GM21381 (cell line): ENCODE data around the gene KHDRBS1.
A peak's percentile ranks its signal among the peaks of the same experiment; 100 is the strongest.
"Not testable (repeated sequence)": the region's sequence is repeated elsewhere in the genome, so short reads cannot be mapped to it uniquely, and the experiment has no call there.

Experiments used
- ATAC-seq: cut with Tn5 transposase; IDR thresholded peaks from one replicate; pipeline ENCODE4 v1.9.1; 2021; ENCODE audit warnings: mild to moderate bottlenecking, moderate library complexity; ENCODE audit not compliant: unreplicated experiment

Gene KHDRBS1, protein sequence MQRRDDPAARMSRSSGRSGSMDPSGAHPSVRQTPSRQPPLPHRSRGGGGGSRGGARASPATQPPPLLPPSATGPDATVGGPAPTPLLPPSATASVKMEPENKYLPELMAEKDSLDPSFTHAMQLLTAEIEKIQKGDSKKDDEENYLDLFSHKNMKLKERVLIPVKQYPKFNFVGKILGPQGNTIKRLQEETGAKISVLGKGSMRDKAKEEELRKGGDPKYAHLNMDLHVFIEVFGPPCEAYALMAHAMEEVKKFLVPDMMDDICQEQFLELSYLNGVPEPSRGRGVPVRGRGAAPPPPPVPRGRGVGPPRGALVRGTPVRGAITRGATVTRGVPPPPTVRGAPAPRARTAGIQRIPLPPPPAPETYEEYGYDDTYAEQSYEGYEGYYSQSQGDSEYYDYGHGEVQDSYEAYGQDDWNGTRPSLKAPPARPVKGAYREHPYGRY

DNA sequence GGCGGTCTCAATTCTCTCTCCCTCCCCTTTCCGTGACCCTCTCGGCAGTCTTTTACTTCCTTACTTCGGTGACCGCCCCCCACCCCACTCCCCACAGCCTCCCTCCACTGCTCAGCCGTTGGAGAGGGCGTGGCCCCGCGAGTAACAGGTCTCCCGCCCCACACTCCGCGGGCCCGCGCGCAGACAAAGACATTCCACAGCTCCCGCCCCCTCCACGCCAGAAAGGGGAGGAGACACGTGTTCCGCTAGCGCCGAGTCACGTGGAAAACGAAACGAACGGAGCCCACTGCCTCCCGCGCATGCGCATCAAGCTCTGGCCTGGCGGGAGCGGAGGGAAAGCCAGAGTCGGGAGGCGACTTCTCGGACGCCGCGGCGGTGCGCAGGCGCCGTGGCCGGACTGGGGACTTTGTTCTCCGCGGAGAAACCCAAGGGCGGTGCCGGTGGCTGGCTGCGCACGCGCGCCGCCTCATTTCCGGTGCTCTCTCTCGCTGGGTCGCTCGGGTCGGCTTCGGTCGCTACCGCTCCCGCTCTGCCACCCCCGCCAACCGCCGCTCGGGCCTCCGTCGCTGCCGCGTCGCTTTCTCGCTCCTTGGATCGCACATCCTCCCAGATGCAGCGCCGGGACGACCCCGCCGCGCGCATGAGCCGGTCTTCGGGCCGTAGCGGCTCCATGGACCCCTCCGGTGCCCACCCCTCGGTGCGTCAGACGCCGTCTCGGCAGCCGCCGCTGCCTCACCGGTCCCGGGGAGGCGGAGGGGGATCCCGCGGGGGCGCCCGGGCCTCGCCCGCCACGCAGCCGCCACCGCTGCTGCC, at the start of gene KHDRBS1:
KHDRBS1 (plus strand) TSS at position 483 of the 813 bp plus-strand sequence; CDS start at position 611, 128 bp downstream.
- ATAC-seq = peak; percentile 83

- no peak for ATAC-seq
Measured at GRCh38 chr1:31970873-31971272, 42.8 kb upstream of the KHDRBS1 start.

DNA sequence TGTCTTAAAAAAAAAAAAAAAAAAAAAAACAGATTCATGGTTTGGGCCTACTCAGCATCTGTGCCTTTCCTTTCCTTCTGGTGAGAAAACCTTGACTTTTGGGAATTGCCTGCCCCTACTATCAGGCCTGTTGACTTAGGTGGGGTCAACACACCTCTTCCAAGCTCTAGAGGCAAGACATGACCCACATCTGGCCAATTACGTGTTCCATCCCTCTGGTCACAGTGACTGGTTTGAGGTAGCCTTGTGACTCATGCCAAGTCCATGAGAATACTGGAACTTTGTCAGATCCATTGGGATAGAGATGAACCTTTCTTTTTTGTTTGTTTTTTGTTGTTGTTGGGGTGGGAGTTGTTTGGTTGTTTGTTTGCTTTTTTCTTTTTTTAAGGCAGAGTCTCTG, 37.3 kb upstream of the KHDRBS1 start:
- no peak for ATAC-seq

DNA sequence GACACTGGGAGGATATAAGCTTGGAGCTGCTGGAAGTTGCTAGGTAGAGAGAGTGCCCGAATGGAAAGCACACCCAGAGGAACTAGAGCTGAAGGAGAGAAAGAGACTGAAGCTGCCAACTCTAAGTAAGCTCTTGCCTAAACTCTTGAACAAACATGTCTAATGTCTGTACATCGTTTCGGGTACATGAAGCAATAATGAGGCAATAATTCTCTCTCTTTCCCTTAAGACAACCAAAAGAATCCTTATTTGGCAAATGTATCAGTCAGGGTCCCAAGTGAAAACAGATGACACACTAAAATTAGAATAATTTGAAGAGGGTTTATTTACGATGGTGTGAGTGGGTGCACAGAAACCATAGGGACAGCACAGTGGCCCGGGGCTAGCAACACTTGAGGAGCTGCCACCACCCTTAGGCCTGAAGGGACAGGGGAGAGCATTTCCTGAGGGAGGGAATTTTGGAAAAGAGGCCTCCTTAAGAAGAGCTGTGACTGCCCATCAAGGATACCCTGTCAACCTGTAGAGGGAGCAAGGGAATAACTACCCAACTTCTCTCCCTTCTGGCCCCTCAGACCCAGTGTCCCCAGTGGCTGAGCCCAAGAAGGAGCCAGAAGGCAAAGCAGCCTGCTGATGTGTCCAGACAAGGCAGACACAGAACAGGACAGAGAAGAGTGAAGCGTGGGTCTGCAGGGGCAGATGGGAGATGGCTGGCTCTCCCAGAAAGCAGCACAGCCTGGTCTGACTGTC, 36.1 kb upstream of the KHDRBS1 start:
- no peak for ATAC-seq

- ATAC-seq = no peak
Measured at GRCh38 chr1:31978843-31979400, 34.7 kb upstream of the KHDRBS1 start.

DNA sequence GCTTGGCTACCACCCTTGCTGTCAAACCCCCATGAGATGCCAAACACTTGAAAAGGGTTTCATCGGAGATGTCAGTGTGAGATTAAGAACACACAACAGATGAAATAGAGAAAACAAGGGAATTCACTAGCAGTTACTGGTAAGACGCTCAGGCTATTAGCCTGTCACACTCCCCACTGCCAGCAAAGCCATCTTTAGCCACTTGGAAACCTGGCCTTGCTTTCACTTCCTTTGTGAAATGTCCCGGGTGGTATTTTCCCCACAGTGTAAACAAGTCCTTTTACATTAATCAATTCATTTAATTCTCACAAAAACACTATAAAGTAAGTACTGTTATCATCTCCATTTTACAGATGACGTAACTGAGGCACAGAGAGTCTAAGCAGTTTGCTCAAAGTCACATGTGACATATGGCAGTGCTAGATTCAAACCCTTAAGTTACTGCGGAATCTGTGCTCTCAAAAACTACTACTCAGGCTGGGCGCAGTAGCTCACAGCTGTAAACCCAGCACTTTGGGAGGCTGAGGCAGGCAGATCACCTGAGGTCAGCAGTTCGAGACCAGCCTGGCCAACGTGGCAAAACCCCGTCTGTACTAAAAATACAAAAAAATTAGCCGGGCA, 32.7 kb upstream of the KHDRBS1 start:
- ATAC-seq = peak; percentile 73

DNA sequence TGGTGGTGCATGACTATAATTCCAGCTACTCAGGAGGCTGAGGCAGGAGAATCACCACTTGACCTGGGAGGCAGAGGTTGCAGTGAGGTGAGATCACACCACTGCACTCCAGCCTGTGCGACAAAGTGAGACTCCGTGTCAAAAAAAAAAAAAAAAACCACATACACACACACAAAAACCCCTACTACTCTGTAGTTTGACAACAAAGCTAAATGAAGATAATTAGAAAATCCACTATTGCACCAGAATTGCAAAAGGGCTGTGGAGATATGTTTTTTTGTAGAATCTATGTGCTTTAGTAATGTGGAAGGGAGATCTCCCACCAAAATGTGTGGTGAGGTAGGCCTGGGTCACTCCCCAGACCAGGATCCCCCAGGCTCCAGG, 32.2 kb upstream of the KHDRBS1 start:
- ATAC-seq = no peak

DNA sequence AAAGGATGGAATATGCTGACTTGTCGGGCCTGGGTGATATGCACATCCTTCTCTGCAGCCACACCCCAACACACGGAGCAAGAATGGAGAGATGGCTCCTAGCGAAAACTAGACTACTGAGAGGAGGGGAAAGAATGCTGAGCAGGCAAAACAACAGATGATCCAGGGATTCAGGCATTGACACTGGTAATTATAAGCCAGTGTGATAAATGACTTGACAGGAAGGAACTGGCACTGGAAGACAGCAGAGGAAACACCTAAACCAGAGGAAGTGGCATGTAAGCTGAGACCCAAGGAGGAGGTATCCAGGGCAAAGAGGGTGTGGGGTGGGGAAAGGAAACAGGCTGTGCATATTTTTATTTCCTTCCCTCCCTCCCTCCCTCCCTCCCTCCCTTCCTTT, 31.7 kb upstream of the KHDRBS1 start:
- no peak for ATAC-seq

- no peak for ATAC-seq
Measured at GRCh38 chr1:31984419-31985347, 29.0 kb upstream of the KHDRBS1 start.

DNA sequence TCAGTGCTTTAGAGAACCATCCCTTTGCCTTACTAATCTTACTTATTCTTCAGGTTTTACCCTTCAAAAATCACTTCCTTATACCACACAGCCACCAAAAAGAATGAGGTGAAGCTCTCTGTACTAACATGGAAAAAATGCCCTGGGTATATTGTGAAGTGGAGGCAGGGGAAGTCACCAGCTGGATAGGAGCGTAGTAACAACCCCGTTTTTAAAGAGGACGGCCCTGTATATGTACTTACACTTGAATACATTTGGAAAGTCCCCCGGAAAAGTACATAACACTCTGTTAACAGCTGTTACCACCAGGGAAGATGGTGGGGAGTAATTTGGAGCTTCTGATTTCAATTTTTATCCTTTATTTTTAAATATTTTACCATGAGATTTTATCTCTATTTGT, 28.2 kb upstream of the KHDRBS1 start:
- ATAC-seq = no peak

DNA sequence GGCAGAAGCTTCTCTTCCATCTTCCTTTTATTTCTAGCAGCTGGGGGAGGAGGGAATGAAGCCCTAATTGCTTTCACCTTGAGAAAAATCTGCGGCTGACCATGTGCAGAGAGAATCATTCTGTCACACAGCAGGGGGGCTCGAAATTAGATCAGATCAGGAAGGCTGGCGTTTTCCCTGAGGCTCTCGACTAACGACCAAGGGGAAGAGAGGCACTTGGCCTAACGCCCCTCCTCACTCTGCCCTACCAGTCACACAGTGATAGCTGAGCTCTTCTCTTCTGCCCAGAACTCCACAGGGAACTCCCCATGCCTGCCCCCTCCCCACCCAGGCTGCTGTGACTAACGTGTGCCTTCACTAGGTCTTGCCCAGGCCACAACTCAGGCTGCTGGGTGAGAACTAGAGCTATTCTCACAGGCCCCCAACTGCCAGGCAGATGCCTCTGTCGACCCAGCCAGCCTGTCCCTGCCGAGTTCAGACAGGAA, 26.5 kb upstream of the KHDRBS1 start:
- no peak for ATAC-seq

- no peak for ATAC-seq
Measured at GRCh38 chr1:31989964-31990363, 23.7 kb upstream of the KHDRBS1 start.

DNA sequence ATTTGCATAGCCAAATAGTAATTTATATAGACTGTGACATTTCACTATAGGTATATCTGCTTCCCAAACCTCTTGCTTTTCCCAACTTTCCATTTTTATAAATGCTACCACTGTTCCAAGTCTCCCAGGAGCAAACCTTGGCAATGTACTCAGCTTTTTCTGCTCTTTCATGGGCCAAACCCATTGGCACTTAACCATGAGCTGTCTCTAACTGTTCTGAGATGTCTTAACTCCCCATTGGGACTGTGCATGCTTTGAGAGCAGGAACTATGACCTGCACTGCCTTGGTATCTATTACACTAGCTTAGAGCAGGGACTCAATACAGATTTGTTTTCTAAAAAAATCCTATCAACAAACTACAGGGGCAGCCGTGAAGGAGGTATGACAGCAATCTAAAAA, 22.5 kb upstream of the KHDRBS1 start:
- no peak for ATAC-seq

GRCh38 chr1:31995263-31995662, 18.4 kb upstream of the KHDRBS1 start:
- no peak for ATAC-seq

- ATAC-seq = not testable (repeated sequence)
Measured at GRCh38 chr1:31996121-31996520, 17.5 kb upstream of the KHDRBS1 start.

GRCh38 chr1:32001863-32002262, 11.8 kb upstream of the KHDRBS1 start:
- no peak for ATAC-seq

DNA sequence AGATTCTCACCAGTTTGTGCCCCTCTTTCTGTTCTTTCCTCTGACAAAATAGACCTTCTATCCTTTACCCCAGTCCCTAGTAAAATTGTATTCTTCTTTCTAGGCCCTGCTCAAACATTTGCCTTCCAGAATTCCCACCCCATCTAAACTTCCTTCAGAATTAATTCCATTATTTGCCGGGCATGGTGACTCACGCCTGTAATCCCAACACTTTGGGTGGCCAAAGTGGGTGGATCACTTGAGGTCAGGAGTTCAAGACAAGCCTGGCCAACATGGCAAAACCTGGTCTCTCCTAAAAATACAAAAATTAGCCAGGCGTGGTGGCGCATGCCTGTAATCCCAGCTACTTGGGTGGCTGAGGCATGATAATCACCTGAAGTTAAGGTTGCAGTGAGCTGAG, 11.4 kb upstream of the KHDRBS1 start:
- ATAC-seq = not testable (repeated sequence)

DNA sequence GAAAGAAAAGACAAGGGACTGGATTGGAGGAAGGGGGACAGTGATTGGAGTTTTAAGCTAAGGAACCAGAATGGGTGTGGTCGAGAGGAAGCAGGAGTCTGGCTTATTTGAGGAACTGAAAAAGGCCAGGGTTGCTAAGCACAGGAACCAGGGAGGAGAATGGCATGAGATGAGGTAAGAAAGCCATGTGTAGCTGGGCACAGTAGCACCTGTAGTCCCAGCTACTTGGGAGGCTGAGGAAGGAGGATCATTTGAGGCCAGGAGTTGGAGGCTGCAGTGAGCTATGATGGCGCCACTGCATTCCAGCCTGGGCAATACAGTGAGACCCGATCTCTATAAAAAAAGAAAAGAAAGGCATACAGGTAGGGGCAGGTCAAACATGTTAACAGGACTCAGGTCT, 8.1 kb upstream of the KHDRBS1 start:
- no peak for ATAC-seq

DNA sequence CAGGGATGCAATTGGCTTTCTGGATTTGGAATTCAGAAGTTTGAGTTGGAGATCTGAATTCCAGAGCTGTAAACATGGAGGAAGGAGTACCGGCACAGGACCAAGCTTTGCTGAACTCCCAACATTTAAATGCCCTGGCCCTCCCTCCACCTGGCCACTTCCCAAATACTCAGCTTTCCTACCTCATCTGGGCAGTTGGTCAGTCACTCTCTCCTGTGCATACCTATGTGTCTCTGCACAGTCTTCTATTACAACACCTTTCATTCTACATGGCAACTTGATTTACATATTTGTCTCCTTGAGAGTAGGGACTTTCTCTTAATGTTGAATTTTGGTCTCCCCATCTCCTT, 6.1 kb upstream of the KHDRBS1 start:
- no peak for ATAC-seq
